ENCODE measurements around the gene MFAP3.

Gene MFAP3

GRCh38 chr5:154098465-154098864 is 59.7 kb downstream of the MFAP3 start:
- no peak for DNase-seq (ENCODE audit: low read depth)
- no peak overlapping the region for H3K4me3 ChIP-seq (ENCODE audit: low read length)
- TF ChIP-seq CTCF (conservative IDR thresholded peaks at IDR 0.05; ENCODE audit: low read depth, low read length) = no peak

GRCh38 chr5:154101184-154101583 is 62.4 kb downstream of the MFAP3 start:
- no peak for TF ChIP-seq CTCF (conservative IDR thresholded peaks at IDR 0.05; ENCODE audit: low read depth, low read length)
- DNase-seq (ENCODE audit: low read depth) = no peak
- H3K4me3 ChIP-seq (ENCODE audit: low read length) = no peak overlapping the region

DNA sequence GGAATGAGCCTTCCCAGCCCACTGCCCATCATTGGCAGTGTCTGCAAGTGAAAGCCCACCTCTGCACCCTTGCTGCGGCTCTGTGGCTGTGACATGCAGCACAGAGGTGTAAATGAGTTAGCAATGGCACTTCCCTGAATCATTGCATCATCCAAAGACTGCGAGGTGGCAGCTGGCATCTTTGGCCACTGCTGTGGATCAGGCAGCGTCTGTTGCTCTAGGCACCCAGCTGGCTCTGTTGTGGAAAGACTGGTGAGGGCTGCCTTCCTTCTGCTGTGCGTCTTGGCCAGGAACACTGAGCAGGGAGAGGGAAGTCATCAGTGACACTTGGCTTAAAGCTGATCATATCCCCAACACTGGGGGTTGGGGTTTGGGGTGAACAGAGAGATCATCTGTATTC is 64.5 kb downstream of the MFAP3 start:
- no peak for TF ChIP-seq CTCF (conservative IDR thresholded peaks at IDR 0.05; ENCODE audit: low read depth, low read length)
- H3K4me3 ChIP-seq (ENCODE audit: low read length) = no peak overlapping the region
- DNase-seq (ENCODE audit: low read depth) = no peak
